ENCODE results near the gene ARMC3. TPM values are rescaled to one million over a fixed set of nuclear protein-coding genes. Genes with fewer than 3 reads are reported as not detected.
"Not testable (repeated sequence)": the region's sequence is repeated elsewhere in the genome, so short reads cannot be mapped to it uniquely, and the experiment has no call there.

ARMC3 gene
- total and polyA plus RNA-seq, 2 donors = 0.21 TPM; not detected in 1

GRCh38 chr10:23070092-23070912, 142.4 kb downstream of the ARMC3 start:
- H3K4me3 ChIP-seq (ENCODE audit: low read depth, low read length); H3K36me3 ChIP-seq (ENCODE audit: insufficient read depth); H3K4me1 ChIP-seq (ENCODE audit: insufficient read depth); DNase-seq (ENCODE audit: extremely low spot score); H3K27ac ChIP-seq (ENCODE audit: low read depth): not testable (repeated sequence)
- WGBS = 88% methylated on average over 12 of the region's 12 CpGs

GRCh38 chr10:23070913-23071218, 143.0 kb downstream of the ARMC3 start:
- H3K27ac ChIP-seq (ENCODE audit: low read depth) = no peak overlapping the region
- WGBS = 98% methylated on average over 3 of the region's 3 CpGs
- no peaks in the 10 kb centered on the region for H3K4me1 ChIP-seq (ENCODE audit: insufficient read depth)
- H3K4me3 ChIP-seq (ENCODE audit: low read depth, low read length) = no peak overlapping the region
- DNase-seq (ENCODE audit: extremely low spot score) = no peak
- no peaks in the 10 kb centered on the region for H3K36me3 ChIP-seq (ENCODE audit: insufficient read depth)

- H3K36me3 ChIP-seq (ENCODE audit: insufficient read depth); H3K27ac ChIP-seq (ENCODE audit: low read depth); H3K4me3 ChIP-seq (ENCODE audit: low read depth, low read length); H3K4me1 ChIP-seq (ENCODE audit: insufficient read depth); DNase-seq (ENCODE audit: extremely low spot score): not testable (repeated sequence)
- 71% methylated on average over 3 of the region's 3 CpGs for WGBS
Measured at GRCh38 chr10:23072593-23072992, 144.7 kb downstream of the ARMC3 start.

- DNase-seq (ENCODE audit: extremely low spot score) = no peak
Measured at GRCh38 chr10:23073527-23073926, 145.7 kb downstream of the ARMC3 start.

GRCh38 chr10:23075672-23076071, 147.8 kb downstream of the ARMC3 start:
- 83% methylated on average over 3 of the region's 3 CpGs for WGBS
- H3K4me3 ChIP-seq (ENCODE audit: low read depth, low read length) = no peak overlapping the region

More at GRCh38 chr10:23073527-23073926, 145.7 kb downstream of the ARMC3 start:
- H3K4me1 ChIP-seq (ENCODE audit: insufficient read depth) = no peaks in the 10 kb centered on the region
- H3K36me3 ChIP-seq (ENCODE audit: insufficient read depth) = no peaks in the 10 kb centered on the region
- 90% methylated on average over 3 of the region's 3 CpGs for WGBS
- no peak overlapping the region for H3K4me3 ChIP-seq (ENCODE audit: low read depth, low read length)
- no peak overlapping the region for H3K27ac ChIP-seq (ENCODE audit: low read depth)

GRCh38 chr10:23078114-23078513, 150.3 kb downstream of the ARMC3 start:
- H3K4me1 ChIP-seq (ENCODE audit: insufficient read depth) = no peaks in the 10 kb centered on the region
- WGBS = 95% methylated on average over 2 of the region's 2 CpGs

More at GRCh38 chr10:23075672-23076071, 147.8 kb downstream of the ARMC3 start:
- H3K4me1 ChIP-seq (ENCODE audit: insufficient read depth) = no peaks in the 10 kb centered on the region
- H3K36me3 ChIP-seq (ENCODE audit: insufficient read depth) = no peaks in the 10 kb centered on the region
- H3K27ac ChIP-seq (ENCODE audit: low read depth) = no peak overlapping the region
- no peak for DNase-seq (ENCODE audit: extremely low spot score)

GRCh38 chr10:23079700-23080099, 151.8 kb downstream of the ARMC3 start:
- DNase-seq (ENCODE audit: extremely low spot score) = no peak
- H3K4me1 ChIP-seq (ENCODE audit: insufficient read depth) = no peaks in the 10 kb centered on the region
- 49% methylated on average over 4 of the region's 4 CpGs for WGBS
- no peak overlapping the region for H3K4me3 ChIP-seq (ENCODE audit: low read depth, low read length)
- no peaks in the 10 kb centered on the region for H3K36me3 ChIP-seq (ENCODE audit: insufficient read depth)
- no peak overlapping the region for H3K27ac ChIP-seq (ENCODE audit: low read depth)

More at GRCh38 chr10:23078114-23078513, 150.3 kb downstream of the ARMC3 start:
- H3K27ac ChIP-seq (ENCODE audit: low read depth) = no peak overlapping the region
- no peak for DNase-seq (ENCODE audit: extremely low spot score)
- H3K4me3 ChIP-seq (ENCODE audit: low read depth, low read length) = no peak overlapping the region
- no peaks in the 10 kb centered on the region for H3K36me3 ChIP-seq (ENCODE audit: insufficient read depth)

GRCh38 chr10:23080262-23080661, 152.4 kb downstream of the ARMC3 start:
- Histone ChIP-seq H3K4me3 (ENCODE audit: low read depth, low read length) (no peak overlapping the region), H3K36me3 (ENCODE audit: insufficient read depth) (no peaks in the 10 kb centered on the region), H3K27ac (ENCODE audit: low read depth) (no peak overlapping the region), H3K4me1 (ENCODE audit: insufficient read depth) (no peaks in the 10 kb centered on the region)
- DNase-seq (ENCODE audit: extremely low spot score) = no peak
- whole genome bisulfite sequencing = 34% methylated on average over 7 of the region's 7 CpGs

- no peak for DNase-seq (ENCODE audit: extremely low spot score)
- Histone ChIP-seq H3K36me3 (ENCODE audit: insufficient read depth) (no peaks in the 10 kb centered on the region), H3K4me3 (ENCODE audit: low read depth, low read length) (no peak overlapping the region), H3K4me1 (ENCODE audit: insufficient read depth) (no peaks in the 10 kb centered on the region), H3K27ac (ENCODE audit: low read depth) (no peak overlapping the region)
- WGBS = 18% methylated on average over 7 of the region's 7 CpGs
Measured at GRCh38 chr10:23081221-23081750, 153.4 kb downstream of the ARMC3 start.

- H3K27ac ChIP-seq (ENCODE audit: low read depth) = no peak overlapping the region
- no peak for DNase-seq (ENCODE audit: extremely low spot score)
- no peaks in the 10 kb centered on the region for H3K4me1 ChIP-seq (ENCODE audit: insufficient read depth)
- no peaks in the 10 kb centered on the region for H3K36me3 ChIP-seq (ENCODE audit: insufficient read depth)
- WGBS = 93% methylated on average over 4 of the region's 4 CpGs
- H3K4me3 ChIP-seq (ENCODE audit: low read depth, low read length) = no peak overlapping the region
Measured at GRCh38 chr10:23081891-23082290, 154.0 kb downstream of the ARMC3 start.

Small RNAs within 50 kb of the gene (small RNA-seq; reads per million reads assigned to genes)
- gene RNA5SP304 = not detected

Other genes starting within 250 kb of the ARMC3 start
- gene PIP4K2A, start 213.5 kb upstream of the ARMC3 start, total RNA-seq = 27.0 TPM
- gene PIP4K2A, start 213.5 kb upstream of the ARMC3 start, polyA plus RNA-seq = 29.1 TPM
- 15.5 TPM for gene MSRB2, start 167.5 kb downstream of the ARMC3 start, total RNA-seq
- gene MSRB2, start 167.5 kb downstream of the ARMC3 start, polyA plus RNA-seq = 35.4 TPM

Measured in urinary bladder (tissue), 4 donors.